ENCODE data around the gene PTGER1. TPM values are rescaled to one million over a fixed set of nuclear protein-coding genes. Genes with fewer than 3 reads are reported as not detected.

Gene PTGER1
- total and polyA plus RNA-seq, 9 of the 15 experiments (the other 6 are each of a cell fraction or from before 2014, with no cell fraction given): 0.06 to 0.36 (median 0.31) TPM; not detected in 5

GRCh38 chr19:14440049-14440448 is 35.1 kb downstream of the PTGER1 start (continued):
- TF ChIP-seq ZNF318 (IDR thresholded peaks at IDR 0.05; ENCODE audit: borderline replicate concordance in 1 of 2, low read depth in 1 of 2) (no peak), MCM7 (IDR thresholded peaks at IDR 0.05) (no peak), GTF3C2 (IDR thresholded peaks at IDR 0.05; ENCODE audit: borderline replicate concordance, extremely low read depth, insufficient read length) (no peak), CREB1 (IDR thresholded peaks at IDR 0.05) (no peak), CREB1 (CRISPR knock-in tag; IDR thresholded peaks at IDR 0.05) (no peak), ZBTB11 (CRISPR knock-in tag; IDR thresholded peaks at IDR 0.05) (0 out of 6 replicates have a peak, but pooled peaks of 1 of the 3 experiments have one; percentile 22), ZNF146 (CRISPR knock-in tag; IDR thresholded peaks at IDR 0.05; ENCODE audit: unreplicated experiment) (no peak), HDAC2 (IDR thresholded peaks at IDR 0.05) (peak; percentile 60; the same call in 1 of the 2 replicates), GTF2E2 (tag; IDR thresholded peaks at IDR 0.05) (no peak), NR2C1 (IDR thresholded peaks at IDR 0.05) (no peak), NR2C1 (tag; IDR thresholded peaks at IDR 0.05) (peak; percentile 53), FOXO4 (CRISPR knock-in tag; IDR thresholded peaks at IDR 0.05) (no peak)
